IgD-negative memory B cell (primary cell): ENCODE data around the gene STON2. TPM values are rescaled to one million over a fixed set of nuclear protein-coding genes. Genes with fewer than 3 reads are reported as not detected.
A peak's percentile ranks its signal among the peaks of the same experiment; 100 is the strongest.
"Not testable (repeated sequence)": the region's sequence is repeated elsewhere in the genome, so short reads cannot be mapped to it uniquely, and the experiment has no call there.

Experiments
- H3K27ac Mint-ChIP-seq, 3 donors: one replicate each; pipeline ENCODE4 v1.8.0; 2020 to 2022; ENCODE audit warnings: mild to moderate bottlenecking in 3 of 3, mixed read lengths in 3 of 3, moderate library complexity in 1 of 3
- H3K27me3 Mint-ChIP-seq: one replicate; pipeline ENCODE4 v1.8.0; 2021; ENCODE audit warnings: mixed read lengths
- H3K36me3 Mint-ChIP-seq: one replicate; pipeline ENCODE4 v1.8.0; 2020; ENCODE audit warnings: mild to moderate bottlenecking, mixed read lengths
- H3K4me1 Mint-ChIP-seq, 3 donors: one replicate each; pipeline ENCODE4 v1.8.0; 2020 to 2022; ENCODE audit warnings: mixed read lengths in 3 of 3, mild to moderate bottlenecking in 1 of 3
- H3K4me3 Mint-ChIP-seq, 4 donors: one replicate each; pipeline ENCODE4 v1.8.0; 2020 to 2022; ENCODE audit warnings: mild to moderate bottlenecking in 4 of 4, mixed read lengths in 4 of 4, moderate library complexity in 3 of 4
- H3K9me3 Mint-ChIP-seq, 3 donors: one replicate each; pipeline ENCODE4 v1.8.0; 2020 to 2021; ENCODE audit warnings: mixed read lengths in 3 of 3, mild to moderate bottlenecking in 1 of 3
- polyA plus RNA-seq: library from polyadenylated mRNA; unstranded; fragments of 300-500 nt; fragmentation: Illumina TruSeq; gene quantifications from one replicate; pipeline ENCODE4 v1.2.3, GENCODE V29; 2021

The STON2 gene
- polyA plus RNA-seq, 1 donor from 2014 or later: 0.69 TPM

- Mint-ChIP-seq H3K4me1 (no peaks in the 10 kb centered on the region), H3K36me3 (peaks cover 2% of the 10 kb centered on the region), H3K27ac (no peak overlapping the region), H3K27me3 (peaks cover 2% of the 10 kb centered on the region), H3K9me3 (peaks cover 3 to 14% (median 12%) of the 10 kb centered on the region in 3 donors), H3K4me3 (no peak overlapping the region)
These were observed 156.6 kb downstream of the STON2 start for GRCh38 chr14:81243499-81243898.

- H3K4me3 Mint-ChIP-seq, H3K9me3 Mint-ChIP-seq, H3K27me3 Mint-ChIP-seq, H3K27ac Mint-ChIP-seq, H3K36me3 Mint-ChIP-seq, H3K4me1 Mint-ChIP-seq: not testable (repeated sequence)
These were observed 163.3 kb downstream of the STON2 start for GRCh38 chr14:81236849-81237248.

GRCh38 chr14:81236138-81236537, 164.0 kb downstream of the STON2 start:
- Mint-ChIP-seq H3K36me3 (peaks cover 3% of the 10 kb centered on the region), H3K4me3 (no peak overlapping the region)

GRCh38 chr14:81235096-81235495, 165.0 kb downstream of the STON2 start:
- Mint-ChIP-seq H3K27ac (no peak overlapping the region), H3K27me3 (no peaks in the 10 kb centered on the region), H3K4me3 (no peak overlapping the region), H3K9me3 (peaks cover 0 to 2% (median 1%) of the 10 kb centered on the region in 3 donors), H3K36me3 (peaks cover 2% of the 10 kb centered on the region), H3K4me1 (no peaks in the 10 kb centered on the region)

More at GRCh38 chr14:81236138-81236537, 164.0 kb downstream of the STON2 start:
- H3K4me1 Mint-ChIP-seq: no peaks in the 10 kb centered on the region
- H3K27me3 Mint-ChIP-seq: no peaks in the 10 kb centered on the region
- peaks cover 0 to 2% (median 1%) of the 10 kb centered on the region in 3 donors for H3K9me3 Mint-ChIP-seq
- H3K27ac Mint-ChIP-seq: no peak overlapping the region

GRCh38 chr14:81234278-81234677, 165.8 kb downstream of the STON2 start:
- H3K4me3 Mint-ChIP-seq: no peak overlapping the region
- H3K9me3 Mint-ChIP-seq: peaks cover 0 to 2% (median 1%) of the 10 kb centered on the region in 3 donors
- H3K27me3 Mint-ChIP-seq: no peaks in the 10 kb centered on the region
- peaks cover 2% of the 10 kb centered on the region for H3K36me3 Mint-ChIP-seq
- no peaks in the 10 kb centered on the region for H3K4me1 Mint-ChIP-seq
- H3K27ac Mint-ChIP-seq: no peak overlapping the region

- H3K27ac Mint-ChIP-seq: no peak overlapping the region
- no peak overlapping the region for H3K4me3 Mint-ChIP-seq
- no peaks in the 10 kb centered on the region for H3K4me1 Mint-ChIP-seq
- peaks cover 0 to 2% (median 1%) of the 10 kb centered on the region in 3 donors for H3K9me3 Mint-ChIP-seq
- no peaks in the 10 kb centered on the region for H3K27me3 Mint-ChIP-seq
- peaks cover 2% of the 10 kb centered on the region for H3K36me3 Mint-ChIP-seq
These were observed 166.5 kb downstream of the STON2 start for GRCh38 chr14:81233615-81234014.

GRCh38 chr14:81231540-81231939, 168.6 kb downstream of the STON2 start:
- H3K9me3 Mint-ChIP-seq: peaks cover 0 to 2% (median 0%) of the 10 kb centered on the region in 3 donors
- no peak overlapping the region for H3K4me3 Mint-ChIP-seq
- H3K27me3 Mint-ChIP-seq: no peaks in the 10 kb centered on the region
- no peaks in the 10 kb centered on the region for H3K4me1 Mint-ChIP-seq
- H3K27ac Mint-ChIP-seq: no peak overlapping the region
- peaks cover 2% of the 10 kb centered on the region for H3K36me3 Mint-ChIP-seq

- no peaks in the 10 kb centered on the region for H3K27me3 Mint-ChIP-seq
- no peak overlapping the region for H3K27ac Mint-ChIP-seq
- no peak overlapping the region for H3K4me3 Mint-ChIP-seq
- peaks cover 0 to 3% (median 2%) of the 10 kb centered on the region in 3 donors for H3K9me3 Mint-ChIP-seq
- H3K4me1 Mint-ChIP-seq: peaks cover 5 to 10% (median 9%) of the 10 kb centered on the region in 3 donors
- peaks cover 2% of the 10 kb centered on the region for H3K36me3 Mint-ChIP-seq
These were observed 175.9 kb downstream of the STON2 start for GRCh38 chr14:81224222-81224621.

GRCh38 chr14:81223788-81224187, 176.3 kb downstream of the STON2 start:
- Mint-ChIP-seq H3K27ac (peak overlapping the region in 1 of 3 donors; percentile 43), H3K4me3 (peak overlapping the region in 1 of 4 donors; percentile 37), H3K4me1 (peaks cover 7 to 11% (median 10%) of the 10 kb centered on the region in 3 donors)
- H3K36me3 Mint-ChIP-seq, H3K9me3 Mint-ChIP-seq, H3K27me3 Mint-ChIP-seq: not testable (repeated sequence)

- peak overlapping the region in 2 of 4 donors; percentile 6 to 96 for H3K4me3 Mint-ChIP-seq
- no peaks in the 10 kb centered on the region for H3K27me3 Mint-ChIP-seq
- H3K27ac Mint-ChIP-seq: peak overlapping the region in 2 of 3 donors; percentile 98 to 99
- H3K9me3 Mint-ChIP-seq: peaks cover 0 to 3% (median 2%) of the 10 kb centered on the region in 3 donors
- peaks cover 13 to 16% (median 15%) of the 10 kb centered on the region in 3 donors for H3K4me1 Mint-ChIP-seq
- H3K36me3 Mint-ChIP-seq: peaks cover 2% of the 10 kb centered on the region
These were observed 177.4 kb downstream of the STON2 start for GRCh38 chr14:81222691-81223090.

- H3K4me1 Mint-ChIP-seq: peaks cover 13 to 20% (median 19%) of the 10 kb centered on the region in 3 donors
- H3K36me3 Mint-ChIP-seq: peaks cover 2% of the 10 kb centered on the region
- peaks cover 0 to 3% (median 2%) of the 10 kb centered on the region in 3 donors for H3K9me3 Mint-ChIP-seq
- peak overlapping the region; percentile 98 to 99 (median 99) for H3K27ac Mint-ChIP-seq
- no peaks in the 10 kb centered on the region for H3K27me3 Mint-ChIP-seq
- H3K4me3 Mint-ChIP-seq: peak overlapping the region; percentile 94 to 98 (median 96)
These were observed 178.0 kb downstream of the STON2 start for GRCh38 chr14:81222126-81222525.

- Mint-ChIP-seq H3K27me3 (no peaks in the 10 kb centered on the region), H3K27ac (peak overlapping the region; percentile 98 to 99 (median 99)), H3K9me3 (peaks cover 0 to 3% (median 2%) of the 10 kb centered on the region in 3 donors), H3K36me3 (peaks cover 2% of the 10 kb centered on the region), H3K4me3 (peak overlapping the region; percentile 94 to 98 (median 96)), H3K4me1 (peaks cover 15 to 23% (median 19%) of the 10 kb centered on the region in 3 donors)
These were observed 178.5 kb downstream of the STON2 start for GRCh38 chr14:81221579-81222102.

GRCh38 chr14:81220830-81221578, 179.1 kb downstream of the STON2 start, which contains the start of gene GTF2A1:
GTF2A1 (minus strand) TSS chr14:81220959; CDS start chr14:81220518, 441 bp downstream.
- Mint-ChIP-seq H3K27me3 (no peaks in the 10 kb centered on the region), H3K27ac (peak within 1 kb of the TSS; percentile 98 to 99 (median 99)), H3K4me1 (peaks cover 19 to 26% (median 20%) of the 10 kb centered on the region in 3 donors), H3K36me3 (peaks cover 2% of the 10 kb centered on the region), H3K9me3 (peaks cover 0 to 3% (median 2%) of the 10 kb centered on the region in 3 donors), H3K4me3 (peak within 1 kb of the TSS; percentile 96 to 100 (median 99))

GRCh38 chr14:81220580-81220829, 179.6 kb downstream of the STON2 start:
- peaks cover 4% of the 10 kb centered on the region for H3K36me3 Mint-ChIP-seq
- peaks cover 0 to 3% (median 2%) of the 10 kb centered on the region in 3 donors for H3K9me3 Mint-ChIP-seq
- peaks cover 19 to 26% (median 21%) of the 10 kb centered on the region in 3 donors for H3K4me1 Mint-ChIP-seq
- H3K27me3 Mint-ChIP-seq: no peaks in the 10 kb centered on the region
- peak overlapping the region; percentile 98 to 99 (median 99) for H3K27ac Mint-ChIP-seq
- peak overlapping the region; percentile 94 to 98 (median 96) for H3K4me3 Mint-ChIP-seq

- Mint-ChIP-seq H3K9me3 (peaks cover 0 to 3% (median 2%) of the 10 kb centered on the region in 3 donors), H3K4me1 (peaks cover 19 to 26% (median 21%) of the 10 kb centered on the region in 3 donors), H3K36me3 (peaks cover 5% of the 10 kb centered on the region), H3K27me3 (no peaks in the 10 kb centered on the region), H3K4me3 (peak overlapping the region; percentile 96 to 100 (median 99)), H3K27ac (peak overlapping the region; percentile 98 to 99 (median 99))
These were observed 180.2 kb downstream of the STON2 start for GRCh38 chr14:81219759-81220579.
